ENCODE measurements around the gene SNAP47. TPM values are rescaled to one million over a fixed set of nuclear protein-coding genes. Genes with fewer than 3 reads are reported as not detected.

Gene SNAP47
- polyA plus RNA-seq, 1 of the 3 experiments (the other 2 are of a cell fraction) = 45.6 TPM

DNA sequence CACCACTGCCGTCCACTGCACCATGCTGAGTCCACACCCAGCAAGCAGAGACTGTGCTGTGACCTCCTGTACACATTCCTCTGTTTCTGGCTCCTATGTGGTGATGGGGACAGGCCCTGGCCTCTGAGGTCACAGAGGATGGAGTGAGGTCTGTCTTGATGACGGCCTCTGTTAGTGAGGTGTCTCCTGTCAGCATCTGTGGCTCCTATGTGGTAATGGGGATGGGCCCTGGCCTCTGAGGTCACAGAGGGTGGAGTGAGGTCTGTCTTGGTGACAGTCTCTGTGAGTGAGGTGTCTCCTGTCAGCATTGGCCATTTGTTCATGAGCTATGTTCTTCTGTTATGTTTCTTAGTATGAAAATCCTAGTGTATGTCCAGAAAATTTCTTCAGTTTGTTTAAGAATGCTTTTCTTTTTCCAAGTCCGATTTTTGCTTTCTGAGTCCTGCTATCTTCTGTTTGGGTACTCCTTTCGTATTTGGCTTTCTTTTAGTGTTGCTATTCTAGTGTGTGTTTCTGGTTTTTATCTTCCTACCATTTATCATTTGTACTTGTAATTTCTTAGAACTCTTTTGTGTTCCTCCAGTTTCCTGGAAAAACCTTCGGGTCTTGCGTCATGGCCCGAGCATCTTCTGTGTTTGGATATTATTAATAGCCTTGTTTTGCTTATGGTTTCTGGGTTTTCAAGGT, 13.4 kb downstream of the SNAP47 start:
- no peaks in the 10 kb centered on the region for H3K9me2 ChIP-seq
- H3K36me3 ChIP-seq (replicated peaks in 1 of 2; ENCODE audit: control insufficient read depth in 1 of 2, insufficient read depth in 2 of 2, low read length in 1 of 2) = peaks cover 6 to 47% of the 10 kb centered on the region in 2 experiments
- no peak overlapping the region for H3K9ac ChIP-seq
- ChIA-PET POLR2A (no interaction called here), CTCF (interaction anchor here (1.0 kb wide), 1 partner anchor 13 kb away, joined by 4 read pairs; no protein-coding TSS in a partner anchor)
- no peaks in the 10 kb centered on the region for H3K27me3 ChIP-seq (ENCODE audit: insufficient read depth)
- no peak overlapping the region for H3K4me2 ChIP-seq
- WGBS (ENCODE audit: low lambda C conversion rate) = 89% methylated on average over 6 of the region's 7 CpGs
- H4K20me1 ChIP-seq (ENCODE audit: insufficient read depth) = peaks cover 41% of the 10 kb centered on the region; the same call in 1 of the 2 replicates
- peaks cover 34% of the 10 kb centered on the region for H3K79me2 ChIP-seq (ENCODE audit: insufficient read depth)
- H3K27ac ChIP-seq (ENCODE audit: low read depth in 2 of 2, low read length in 1 of 2) = no peak overlapping the region
- no peak for TF ChIP-seq FOSL2 (IDR thresholded peaks at IDR 0.05; ENCODE audit: borderline replicate concordance, low read depth)
- TF ChIP-seq, protein P1, sequence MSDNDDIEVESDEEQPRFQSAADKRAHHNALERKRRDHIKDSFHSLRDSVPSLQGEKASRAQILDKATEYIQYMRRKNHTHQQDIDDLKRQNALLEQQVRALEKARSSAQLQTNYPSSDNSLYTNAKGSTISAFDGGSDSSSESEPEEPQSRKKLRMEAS (IDR thresholded peaks at IDR 0.05; ENCODE audit: low read depth) = no peak
- DNase-seq = no peak
- no peak overlapping the region for H2AFZ ChIP-seq (ENCODE audit: low read depth)
- H3K4me3 ChIP-seq (ENCODE audit: low read depth in 2 of 2, low read length in 1 of 2) = no peak overlapping the region
- no peaks in the 10 kb centered on the region; a peak in 1 of 4 replicates for H3K4me1 ChIP-seq (ENCODE audit: control insufficient read depth in 1 of 2, insufficient read depth in 2 of 2, low read depth in 1 of 2, low read length in 1 of 2)
- no peaks in the 10 kb centered on the region for H3K9me3 ChIP-seq
- H3F3A ChIP-seq (replicated peaks; ENCODE audit: insufficient read depth) = no peaks in the 10 kb centered on the region

DNA sequence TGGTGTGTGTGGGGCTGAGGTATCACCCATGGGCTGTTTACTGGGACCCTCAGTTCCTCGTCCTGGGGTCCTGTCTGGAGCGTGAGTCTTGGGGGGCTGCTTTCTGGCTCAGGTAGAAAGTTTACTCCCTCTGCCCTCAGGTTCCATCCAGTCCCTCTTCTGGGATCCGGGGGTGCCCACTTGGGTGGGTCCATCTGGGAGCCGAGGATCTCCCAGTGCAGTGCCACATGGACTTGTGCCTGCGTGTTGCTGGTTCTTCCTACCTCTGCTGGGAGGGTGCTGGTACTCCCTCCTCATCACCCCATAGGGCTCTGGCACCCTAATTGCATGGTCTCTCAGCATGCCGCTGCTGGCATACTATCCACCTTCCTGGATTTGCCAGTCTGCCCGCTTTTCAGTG, 14.0 kb downstream of the SNAP47 start:
- H3K9me3 ChIP-seq = no peaks in the 10 kb centered on the region
- no peak overlapping the region for H2AFZ ChIP-seq (ENCODE audit: low read depth)
- H3F3A ChIP-seq (replicated peaks; ENCODE audit: insufficient read depth) = no peaks in the 10 kb centered on the region
- H3K9ac ChIP-seq = no peak overlapping the region
- no peak overlapping the region for H3K4me3 ChIP-seq (ENCODE audit: low read depth in 2 of 2, low read length in 1 of 2)
- no peaks in the 10 kb centered on the region for H3K9me2 ChIP-seq
- no peaks in the 10 kb centered on the region for H3K27me3 ChIP-seq (ENCODE audit: insufficient read depth)
- peaks cover 28% of the 10 kb centered on the region for H3K79me2 ChIP-seq (ENCODE audit: insufficient read depth)
- 98% methylated on average over 5 of the region's 7 CpGs for WGBS (ENCODE audit: low lambda C conversion rate)
- ChIA-PET CTCF (interaction anchor here (0.8 to 1.3 kb wide), 2 partner anchors 13 to 19 kb away, joined by 4 read pairs; no protein-coding TSS in a partner anchor), POLR2A (no interaction called here)
- no peak overlapping the region for H3K4me2 ChIP-seq
- no peaks in the 10 kb centered on the region; a peak in 1 of 4 replicates for H3K4me1 ChIP-seq (ENCODE audit: control insufficient read depth in 1 of 2, insufficient read depth in 2 of 2, low read depth in 1 of 2, low read length in 1 of 2)
- H4K20me1 ChIP-seq (ENCODE audit: insufficient read depth) = peaks cover 41% of the 10 kb centered on the region; the same call in 1 of the 2 replicates
- peaks cover 6 to 47% of the 10 kb centered on the region in 2 experiments for H3K36me3 ChIP-seq (replicated peaks in 1 of 2; ENCODE audit: control insufficient read depth in 1 of 2, insufficient read depth in 2 of 2, low read length in 1 of 2)
- TF ChIP-seq EZH2phosphoT487 (IDR thresholded peaks at IDR 0.05; ENCODE audit: borderline replicate concordance, low read depth) (no peak), FOXM1 (IDR thresholded peaks at IDR 0.05; ENCODE audit: low read depth) (no peak), FOXJ3 (CRISPR knock-in tag; IDR thresholded peaks at IDR 0.05) (no peak), RCOR1 (IDR thresholded peaks at IDR 0.05; ENCODE audit: low read length) (no peak), JUND (IDR thresholded peaks at IDR 0.05) (no peak)
- TF ChIP-seq, protein P2, sequence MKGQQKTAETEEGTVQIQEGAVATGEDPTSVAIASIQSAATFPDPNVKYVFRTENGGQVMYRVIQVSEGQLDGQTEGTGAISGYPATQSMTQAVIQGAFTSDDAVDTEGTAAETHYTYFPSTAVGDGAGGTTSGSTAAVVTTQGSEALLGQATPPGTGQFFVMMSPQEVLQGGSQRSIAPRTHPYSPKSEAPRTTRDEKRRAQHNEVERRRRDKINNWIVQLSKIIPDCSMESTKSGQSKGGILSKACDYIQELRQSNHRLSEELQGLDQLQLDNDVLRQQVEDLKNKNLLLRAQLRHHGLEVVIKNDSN (IDR thresholded peaks at IDR 0.05; ENCODE audit: borderline replicate concordance, low read depth) = no peak
- TF ChIP-seq, protein P3, sequence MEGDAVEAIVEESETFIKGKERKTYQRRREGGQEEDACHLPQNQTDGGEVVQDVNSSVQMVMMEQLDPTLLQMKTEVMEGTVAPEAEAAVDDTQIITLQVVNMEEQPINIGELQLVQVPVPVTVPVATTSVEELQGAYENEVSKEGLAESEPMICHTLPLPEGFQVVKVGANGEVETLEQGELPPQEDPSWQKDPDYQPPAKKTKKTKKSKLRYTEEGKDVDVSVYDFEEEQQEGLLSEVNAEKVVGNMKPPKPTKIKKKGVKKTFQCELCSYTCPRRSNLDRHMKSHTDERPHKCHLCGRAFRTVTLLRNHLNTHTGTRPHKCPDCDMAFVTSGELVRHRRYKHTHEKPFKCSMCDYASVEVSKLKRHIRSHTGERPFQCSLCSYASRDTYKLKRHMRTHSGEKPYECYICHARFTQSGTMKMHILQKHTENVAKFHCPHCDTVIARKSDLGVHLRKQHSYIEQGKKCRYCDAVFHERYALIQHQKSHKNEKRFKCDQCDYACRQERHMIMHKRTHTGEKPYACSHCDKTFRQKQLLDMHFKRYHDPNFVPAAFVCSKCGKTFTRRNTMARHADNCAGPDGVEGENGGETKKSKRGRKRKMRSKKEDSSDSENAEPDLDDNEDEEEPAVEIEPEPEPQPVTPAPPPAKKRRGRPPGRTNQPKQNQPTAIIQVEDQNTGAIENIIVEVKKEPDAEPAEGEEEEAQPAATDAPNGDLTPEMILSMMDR (IDR thresholded peaks at IDR 0.05) = no peak
- no peak for DNase-seq
- no peak overlapping the region for H3K27ac ChIP-seq (ENCODE audit: low read depth in 2 of 2, low read length in 1 of 2)
